GM19395 (cell line): ENCODE measurements around the gene TRIM40.

Experiments used
- ATAC-seq: cut with Tn5 transposase; IDR thresholded peaks from one replicate; pipeline ENCODE4 v1.9.1; 2021; ENCODE audit warnings: mild to moderate bottlenecking, moderate library complexity; ENCODE audit not compliant: unreplicated experiment

Gene TRIM40

DNA sequence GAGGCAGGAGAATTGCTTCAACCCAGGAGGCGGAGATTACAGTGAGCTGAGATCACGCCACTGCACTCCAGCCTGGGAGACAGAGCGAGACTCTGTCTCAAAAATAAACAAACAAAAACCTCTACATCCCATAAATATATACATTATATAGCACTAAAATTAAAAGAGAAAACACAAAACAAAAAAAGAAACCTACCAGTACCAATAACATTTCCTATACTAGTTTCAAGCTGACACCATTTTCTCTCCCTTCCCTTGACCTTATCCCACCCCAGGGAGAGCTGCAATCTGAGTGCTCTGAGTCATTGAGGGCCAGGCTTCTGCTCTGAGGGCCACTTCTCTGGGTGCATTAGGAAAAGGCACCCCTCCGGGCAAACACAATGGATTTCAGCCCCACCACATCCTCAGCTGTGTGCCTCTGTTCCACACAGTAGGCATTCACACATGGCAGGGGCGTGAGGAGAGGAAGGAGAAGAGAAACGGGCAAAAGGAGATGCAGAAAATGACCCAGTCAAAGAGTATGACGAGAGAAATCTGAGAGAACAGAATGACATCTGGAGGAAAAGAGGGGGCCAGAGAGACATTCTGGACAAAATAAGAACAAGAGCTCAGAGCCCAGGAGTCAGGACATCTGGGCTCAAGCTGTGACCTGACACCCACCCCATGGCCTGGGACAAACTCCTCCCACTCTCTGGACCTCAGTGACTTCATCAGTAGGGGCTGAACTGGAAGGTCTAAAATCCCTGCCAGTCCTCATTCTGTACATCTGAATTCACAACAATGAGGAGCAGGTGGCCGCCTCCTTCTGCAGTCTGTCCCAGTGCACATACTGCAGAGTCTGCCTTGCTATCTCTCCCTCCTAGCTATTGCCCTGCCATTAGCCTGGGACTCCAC, 59.1 kb downstream of the TRIM40 start:
- ATAC-seq = no peak

DNA sequence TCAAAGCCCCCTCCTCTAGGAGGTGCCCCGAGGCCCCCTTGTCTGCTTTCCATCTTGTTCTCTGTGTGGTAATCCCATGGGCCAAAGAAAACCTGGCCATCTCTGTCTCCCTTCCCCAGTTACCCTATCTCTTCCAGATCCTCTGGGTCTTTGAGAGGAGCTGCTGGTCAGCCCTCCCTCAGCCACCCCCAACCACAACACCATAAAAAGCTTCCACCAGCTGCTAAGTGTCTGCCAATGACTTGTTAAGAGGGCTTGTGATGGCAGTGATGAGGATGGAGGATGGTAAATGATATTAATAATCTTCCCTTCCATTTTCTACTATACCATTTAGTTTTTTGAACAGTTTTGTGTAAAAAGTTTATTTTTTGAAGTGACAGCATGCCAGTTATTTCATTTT, 60.0 kb downstream of the TRIM40 start:
- ATAC-seq = no peak

DNA sequence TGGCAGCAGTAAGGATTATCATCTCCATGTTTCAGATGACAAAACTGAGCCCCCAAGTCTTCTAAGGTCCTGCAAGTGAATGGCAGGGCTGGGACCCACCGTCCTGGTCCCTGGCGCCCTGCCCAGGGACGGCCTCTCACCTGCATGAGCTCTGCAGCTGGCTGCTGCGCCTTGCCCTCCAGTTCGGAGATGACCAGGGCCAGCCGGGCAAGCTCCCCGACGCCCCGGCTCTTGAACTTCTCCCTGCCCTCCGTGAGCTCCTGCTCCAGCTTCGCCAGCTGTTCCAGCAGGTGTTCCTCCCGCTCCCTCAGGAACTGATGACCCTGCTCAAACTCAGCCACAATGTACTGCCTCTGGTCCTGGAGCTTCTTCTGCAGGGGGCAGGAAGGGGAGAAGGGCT, 60.4 kb downstream of the TRIM40 start:
- no peak for ATAC-seq
